Superior temporal gyrus (tissue), 1 donor: ENCODE data around the gene HES3.
A peak's percentile ranks its signal among the peaks of the same experiment; 100 is the strongest.
"Not testable (repeated sequence)": the region's sequence is repeated elsewhere in the genome, so short reads cannot be mapped to it uniquely, and the experiment has no call there.

Experiments used
- DNase-seq: peaks from one replicate; pipeline ENCODE4 v3.0.0-alpha.2; 2016; ENCODE audit errors: extremely low spot score

The HES3 gene

DNA sequence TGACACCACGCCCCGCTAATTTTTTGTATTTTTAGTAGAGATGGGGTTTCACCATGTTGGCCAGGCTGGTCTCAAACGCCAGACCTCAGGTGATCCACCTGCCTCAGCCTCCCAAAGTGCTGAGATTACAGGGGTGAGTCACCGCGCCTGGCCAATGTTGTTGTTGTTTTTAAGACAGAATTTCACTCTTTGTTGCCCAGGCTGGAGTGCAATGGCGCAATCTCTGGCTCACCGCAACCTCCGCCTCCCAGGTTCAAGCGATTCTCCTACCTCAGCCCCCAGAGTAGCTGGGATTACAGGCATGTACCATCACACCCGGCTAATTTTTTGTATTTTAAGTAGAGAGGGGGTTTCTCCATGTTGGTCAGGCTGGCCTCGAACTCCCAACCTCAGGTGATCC, 24.3 kb upstream of the HES3 start:
- DNase-seq = not testable (repeated sequence)

DNA sequence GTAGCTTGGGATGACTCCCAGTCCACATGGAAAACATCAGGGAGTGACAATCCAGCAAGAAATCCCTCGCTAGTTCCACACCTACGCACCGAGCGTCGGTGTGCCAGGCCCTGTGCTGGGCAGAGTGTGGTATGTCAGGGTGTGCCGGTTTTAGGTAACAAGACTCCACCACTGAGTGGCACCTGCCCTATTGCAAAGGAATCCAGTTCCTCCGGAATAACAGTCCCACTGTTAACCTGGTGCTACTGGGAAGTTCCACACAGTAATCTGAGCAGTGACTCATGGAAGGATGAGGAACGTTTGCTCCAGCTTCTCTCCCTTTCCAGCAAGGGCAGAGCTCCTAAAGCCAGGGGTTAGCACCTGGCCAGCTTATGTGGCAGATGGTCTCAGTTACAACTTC, 23.7 kb upstream of the HES3 start:
- no peak for DNase-seq

DNA sequence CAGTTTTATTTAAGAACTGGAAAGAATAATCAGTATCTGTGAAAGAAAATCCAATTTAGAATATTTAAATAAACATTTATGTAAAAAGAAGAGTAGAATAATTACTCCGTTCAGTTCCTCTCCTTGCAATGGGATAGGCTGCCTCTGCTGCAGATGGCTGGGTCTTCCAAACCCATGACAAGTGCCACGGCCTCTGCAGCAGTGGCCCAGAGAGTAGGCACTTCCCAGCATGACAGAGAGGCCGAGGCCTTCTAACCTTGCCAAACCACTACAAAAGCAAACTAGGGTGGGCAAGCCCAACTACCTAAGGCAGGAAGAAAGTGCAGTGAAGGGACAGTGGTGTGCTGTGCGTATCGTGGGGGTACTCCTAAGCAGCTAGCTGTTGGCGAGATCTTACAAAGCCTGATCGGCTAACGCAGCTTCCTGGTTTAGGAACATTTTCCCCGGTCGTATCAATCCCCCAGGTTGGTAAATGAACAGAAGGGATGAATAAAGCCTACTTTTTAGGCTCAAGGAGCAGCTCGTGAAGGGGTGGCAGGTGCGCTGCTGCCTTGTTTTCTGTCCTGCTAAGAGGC, 22.7 kb upstream of the HES3 start:
- no peak for DNase-seq

DNA sequence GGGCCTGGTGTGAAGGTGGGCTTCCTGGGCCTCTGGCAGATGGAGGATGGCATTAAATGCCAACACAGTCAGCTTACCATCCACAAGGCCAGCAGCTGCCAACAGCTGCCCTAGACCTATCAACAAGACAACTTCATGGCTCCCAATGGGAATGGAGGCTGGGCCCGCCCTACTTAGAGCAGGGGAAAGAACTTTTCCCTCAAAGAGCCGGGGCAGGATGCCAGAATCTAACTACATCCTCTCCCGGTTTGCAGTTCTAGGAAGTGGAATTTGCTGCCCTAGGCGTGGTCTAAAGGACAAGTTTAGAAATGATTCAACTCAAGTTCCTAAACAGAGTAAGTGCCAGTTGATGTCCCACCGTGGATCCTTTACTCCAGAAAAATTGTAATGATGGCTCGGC, 21.3 kb upstream of the HES3 start:
- no peak for DNase-seq

DNA sequence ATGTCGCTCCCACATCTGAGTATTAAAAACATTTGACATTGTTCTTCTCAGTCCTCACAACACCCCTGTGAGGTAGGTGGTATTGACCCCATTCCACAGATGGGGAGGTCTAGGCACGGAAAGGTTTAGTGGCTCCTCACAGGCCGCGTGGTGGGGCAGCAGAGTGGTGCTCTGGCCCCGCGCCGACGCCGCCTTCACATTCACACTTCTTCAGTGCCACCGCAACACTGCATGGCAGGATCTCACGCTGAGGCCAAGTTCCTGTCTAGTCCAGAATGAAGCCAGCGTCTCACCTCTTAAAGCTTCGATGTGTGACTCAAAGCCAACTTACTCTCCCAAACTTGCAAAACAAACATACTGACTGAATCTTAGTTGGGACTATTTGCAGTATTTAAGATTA, 20.4 kb upstream of the HES3 start:
- DNase-seq = no peak

DNA sequence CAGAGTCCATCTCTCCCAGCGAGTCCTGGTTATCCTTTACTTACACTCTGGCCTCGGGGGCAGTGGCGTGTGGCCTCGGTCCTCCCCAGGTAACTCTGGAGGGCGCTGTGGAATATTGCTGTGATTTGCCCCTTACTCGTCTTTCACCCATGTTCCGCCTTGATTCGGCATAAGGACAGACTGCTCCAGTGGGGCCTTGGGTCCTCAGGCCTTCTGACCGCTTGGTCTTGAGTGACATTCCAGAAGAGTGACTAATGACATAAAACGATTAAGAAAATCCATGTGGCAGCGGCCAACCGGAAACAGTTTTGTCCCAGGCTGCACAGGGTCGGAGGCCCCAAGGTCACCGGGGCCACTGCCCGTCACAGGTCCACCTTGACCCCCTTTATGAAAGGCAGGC, 19.3 kb upstream of the HES3 start:
- DNase-seq = no peak

DNA sequence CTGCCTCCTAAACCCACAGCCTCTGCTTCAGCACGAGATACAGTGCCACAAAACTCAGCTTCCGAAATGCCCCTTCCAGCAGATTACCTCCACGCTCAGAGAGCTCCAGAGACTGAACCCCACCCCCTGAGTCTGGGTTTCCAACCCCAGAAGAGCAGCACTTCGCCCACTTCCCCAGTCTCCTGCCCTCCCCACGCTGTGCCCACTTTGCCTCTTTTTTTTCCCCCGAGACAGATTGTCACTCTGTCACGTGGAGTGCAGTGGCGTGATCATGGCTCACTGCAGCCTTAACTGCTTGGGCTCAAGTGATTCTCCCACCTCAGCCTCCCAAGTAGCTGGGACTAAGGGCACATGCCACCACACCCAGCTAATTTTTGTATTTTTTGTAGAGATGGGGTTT, 18.3 kb upstream of the HES3 start:
- DNase-seq = no peak

DNA sequence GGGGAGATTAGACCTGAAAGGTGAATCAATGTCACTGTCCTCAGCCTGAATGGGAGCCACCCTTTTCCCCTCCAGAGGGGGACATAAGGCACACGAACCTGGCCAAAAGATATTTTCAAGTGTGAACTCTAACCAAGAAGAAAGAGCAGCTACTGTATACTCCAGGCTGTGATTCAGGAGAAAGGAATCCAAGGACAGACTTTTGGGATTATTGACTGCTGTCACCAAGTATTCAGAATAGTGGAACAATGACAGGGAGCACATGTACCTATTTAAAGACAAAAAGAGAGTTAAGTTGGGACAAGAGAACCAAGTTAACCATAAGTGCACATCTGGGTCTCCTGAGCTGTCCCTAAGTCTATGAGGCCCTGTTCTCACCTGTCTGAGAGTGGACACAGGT, 10.6 kb upstream of the HES3 start:
- no peak for DNase-seq

DNA sequence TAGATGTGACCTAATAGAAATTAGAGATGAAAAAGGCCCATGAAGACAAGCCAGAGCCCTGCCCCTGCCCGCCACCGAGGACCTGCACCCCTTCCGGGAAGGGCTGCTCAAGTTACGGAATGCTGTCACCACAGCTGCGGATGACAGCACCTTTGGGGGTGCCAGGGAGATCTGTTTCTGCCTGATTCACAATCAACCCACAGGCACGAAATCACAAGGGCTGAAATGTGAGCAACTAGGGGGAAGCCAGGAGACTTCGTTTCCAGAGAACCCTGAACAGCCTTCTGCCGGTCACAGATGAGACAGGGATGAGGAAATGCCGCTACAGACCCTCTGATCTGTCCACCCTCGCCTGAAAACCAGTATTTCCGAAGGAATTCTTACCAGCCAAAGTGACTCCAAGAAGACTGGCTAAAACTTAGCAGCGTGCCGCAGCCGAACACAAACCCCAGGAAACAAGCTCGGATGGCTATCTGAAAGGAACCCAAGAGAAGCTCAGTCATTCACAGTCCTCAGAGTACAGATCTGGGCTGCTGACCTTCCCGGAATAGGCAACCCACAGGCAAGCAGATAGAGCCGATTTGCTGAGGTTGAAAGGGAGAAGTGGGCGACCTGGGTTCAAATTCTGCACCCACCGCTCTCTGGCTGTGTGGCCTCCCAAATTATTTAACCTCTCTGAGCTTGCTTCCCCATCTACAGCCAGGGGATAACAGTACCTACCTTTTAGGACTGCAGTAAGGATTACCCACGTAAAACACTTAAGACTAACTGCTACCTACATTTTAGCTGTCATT, 9.3 kb upstream of the HES3 start:
- DNase-seq = no peak

DNA sequence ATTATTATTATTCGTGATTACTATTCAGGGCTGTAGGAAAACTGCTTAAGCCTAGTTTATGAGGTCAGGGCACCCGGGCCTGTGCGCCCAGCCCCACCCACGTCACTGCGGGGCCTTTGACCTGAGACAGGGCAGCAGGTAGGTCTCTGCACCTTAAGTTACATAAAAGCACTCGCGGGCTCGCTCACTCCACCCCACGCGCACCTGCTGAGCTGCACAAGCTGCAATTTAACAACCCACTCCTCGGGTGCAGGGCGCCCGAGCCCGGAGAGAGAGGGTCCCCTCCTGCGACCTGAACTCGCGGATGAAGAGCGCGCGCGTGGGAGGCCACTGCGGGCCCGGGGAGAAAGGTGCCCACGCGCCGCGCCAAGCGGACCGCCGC, 8.7 kb upstream of the HES3 start:
- DNase-seq = no peak

DNA sequence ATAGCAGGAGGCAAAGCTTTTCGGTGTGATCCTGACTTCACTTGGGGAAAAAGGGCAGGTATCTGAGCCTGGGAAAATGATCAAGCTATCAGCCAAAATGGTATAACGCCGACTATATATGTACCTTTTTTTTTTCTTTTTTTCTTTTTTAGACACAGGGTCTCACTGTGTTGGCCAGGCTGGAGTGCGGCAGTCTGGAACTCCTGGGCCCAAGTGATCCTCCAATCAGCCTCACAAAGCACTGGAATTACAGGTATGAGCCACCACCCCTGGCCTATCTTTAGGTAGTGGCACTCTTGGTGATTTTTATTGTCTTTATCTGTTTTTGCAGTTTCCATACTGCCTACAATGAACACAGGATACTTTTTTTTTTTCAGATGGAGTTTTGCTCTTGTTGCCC, 6.9 kb upstream of the HES3 start:
- no peak for DNase-seq

DNA sequence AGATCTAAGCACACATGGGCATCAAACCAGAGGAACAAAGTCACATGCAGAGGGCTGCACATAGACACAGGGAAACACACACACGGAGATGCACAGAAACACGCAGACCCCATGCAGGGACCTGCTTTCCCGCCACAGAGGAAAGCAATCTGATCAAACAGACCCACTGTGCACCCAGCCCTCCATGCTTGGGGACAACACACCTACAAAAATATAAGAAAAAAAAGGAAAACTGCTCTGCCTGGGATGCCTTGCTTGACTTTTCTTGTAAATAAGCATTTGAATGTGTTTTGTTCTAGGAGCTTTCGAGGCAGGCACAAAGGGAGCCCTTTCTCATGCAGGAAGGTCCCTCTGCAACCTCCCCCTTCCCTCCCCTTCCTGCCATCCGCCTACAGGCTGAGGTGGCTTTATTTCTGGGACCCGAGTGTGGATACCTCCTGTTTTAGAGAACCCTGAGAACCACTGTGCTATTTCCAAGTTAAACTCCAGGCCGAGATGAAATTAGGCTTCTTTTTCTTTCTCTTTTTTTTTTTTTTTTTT, 4.7 kb upstream of the HES3 start:
- DNase-seq = no peak

DNA sequence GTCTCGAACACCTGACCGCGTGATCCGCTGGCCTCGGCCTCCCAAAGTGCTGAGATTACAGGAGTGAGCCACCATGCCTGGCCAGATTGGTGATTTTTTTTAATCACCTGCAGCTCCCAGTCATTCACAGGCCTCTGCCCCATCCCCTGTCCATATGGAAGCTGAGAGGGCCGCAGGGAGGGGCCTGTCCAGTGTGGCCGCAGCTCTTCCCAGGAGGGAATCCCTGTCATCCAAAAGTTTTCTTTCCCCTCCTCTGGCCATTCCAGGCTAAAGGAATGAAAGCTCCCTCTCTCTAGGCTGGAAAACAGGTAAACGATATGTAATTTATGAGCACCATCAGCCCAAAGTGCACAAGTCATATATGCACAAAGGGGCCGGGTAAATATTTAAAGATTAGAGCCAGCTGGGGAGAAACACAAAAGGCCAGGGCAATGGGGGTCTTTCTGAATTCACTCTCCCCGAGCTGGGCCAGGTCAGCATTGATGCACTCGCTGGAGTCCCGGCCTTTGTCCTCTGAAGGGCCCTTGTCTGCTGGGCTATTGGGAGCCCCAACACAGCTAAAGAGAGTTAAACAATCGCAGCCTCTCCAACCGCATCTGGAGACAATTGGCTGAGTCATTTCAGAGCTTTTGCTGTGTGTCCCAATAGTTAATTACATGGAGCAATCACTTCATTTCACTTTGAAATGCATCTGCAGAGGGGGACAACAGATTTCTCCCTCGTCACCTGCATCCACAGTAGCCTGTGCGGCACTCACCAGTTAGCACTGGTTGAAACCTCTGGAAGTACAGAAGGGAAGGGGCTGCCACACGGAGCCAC, 3.8 kb upstream of the HES3 start:
- DNase-seq = no peak

DNA sequence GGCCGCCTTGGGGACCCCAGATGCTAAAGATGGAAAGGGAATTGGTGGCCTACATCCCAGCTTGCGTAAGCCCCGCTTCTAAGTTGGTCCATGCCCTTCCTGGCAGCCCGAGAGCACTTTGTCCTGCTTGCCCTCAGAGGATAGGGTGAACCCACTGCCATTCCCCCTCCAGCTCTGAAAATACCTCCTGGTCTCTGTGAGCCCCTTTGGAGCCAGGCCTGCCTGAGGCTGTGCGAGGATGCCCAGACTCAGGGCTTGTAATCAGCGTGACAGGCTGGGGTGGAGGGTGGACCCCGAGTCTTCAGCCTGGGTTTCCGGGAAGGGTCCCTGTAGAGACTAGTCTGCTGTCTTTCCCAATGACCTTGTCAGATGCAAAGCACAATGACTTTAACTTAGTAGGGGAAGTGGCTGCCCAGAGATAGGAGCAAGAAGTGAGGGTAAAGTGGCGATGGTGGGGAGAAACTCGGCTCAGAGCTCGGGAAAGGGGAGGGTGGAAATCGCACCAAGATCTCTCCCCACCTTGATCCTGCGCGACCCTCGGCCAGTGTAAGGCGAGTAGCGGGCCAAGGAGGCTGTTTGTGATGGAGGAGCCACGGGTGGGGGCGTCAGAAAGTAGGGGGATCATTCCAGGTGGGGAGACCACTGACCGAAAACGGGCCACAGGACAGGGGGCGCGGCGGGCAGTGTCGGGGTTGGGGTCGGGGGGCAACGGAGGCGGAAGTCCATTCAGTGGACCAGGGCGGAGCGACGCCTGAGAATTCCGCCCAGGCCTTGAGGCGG, 2.7 kb upstream of the HES3 start:
- no peak for DNase-seq

DNA sequence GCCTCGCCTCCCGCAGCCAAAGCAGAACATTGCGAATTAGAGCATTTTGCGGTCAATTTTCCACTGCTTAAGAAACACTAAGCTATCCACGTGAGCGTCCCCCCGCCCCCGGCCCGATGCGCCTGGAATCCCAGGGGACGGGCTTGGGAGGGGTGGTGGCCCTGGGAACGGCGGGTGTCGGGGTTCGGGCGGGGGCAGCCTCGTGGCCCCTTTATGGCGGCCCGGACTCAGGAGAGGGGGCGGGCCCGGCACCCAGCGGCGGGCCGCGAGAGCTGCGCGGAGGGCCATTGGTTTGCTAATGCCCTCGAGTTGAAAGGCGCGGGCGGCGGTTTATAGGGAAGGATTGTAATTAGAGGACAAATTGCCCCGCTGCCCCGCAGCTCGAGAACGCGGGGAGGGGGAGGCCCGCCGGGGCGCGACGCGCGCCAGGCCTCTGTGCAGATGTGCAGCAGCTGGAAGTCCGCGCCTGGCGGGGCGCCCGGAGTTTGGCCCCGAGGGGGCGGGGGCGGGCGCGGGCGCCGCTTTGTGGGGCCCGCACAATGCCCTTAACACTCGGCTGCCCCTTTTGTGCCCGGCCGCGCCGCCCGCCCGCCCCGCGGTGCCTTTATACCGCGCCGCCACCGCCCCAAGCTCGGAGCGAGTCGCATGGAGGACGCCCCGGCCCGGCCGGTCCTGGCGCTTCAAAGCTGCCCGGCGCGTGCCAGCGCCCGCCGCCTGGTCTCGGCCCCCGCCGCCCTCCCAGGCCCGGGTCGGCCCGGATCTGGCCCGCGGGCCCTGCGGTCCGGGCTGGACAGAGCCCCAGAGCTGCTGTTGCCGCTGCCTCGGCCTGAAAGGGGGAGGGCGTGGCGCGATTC, 1.9 kb upstream of the HES3 start:
- DNase-seq = no peak

DNA sequence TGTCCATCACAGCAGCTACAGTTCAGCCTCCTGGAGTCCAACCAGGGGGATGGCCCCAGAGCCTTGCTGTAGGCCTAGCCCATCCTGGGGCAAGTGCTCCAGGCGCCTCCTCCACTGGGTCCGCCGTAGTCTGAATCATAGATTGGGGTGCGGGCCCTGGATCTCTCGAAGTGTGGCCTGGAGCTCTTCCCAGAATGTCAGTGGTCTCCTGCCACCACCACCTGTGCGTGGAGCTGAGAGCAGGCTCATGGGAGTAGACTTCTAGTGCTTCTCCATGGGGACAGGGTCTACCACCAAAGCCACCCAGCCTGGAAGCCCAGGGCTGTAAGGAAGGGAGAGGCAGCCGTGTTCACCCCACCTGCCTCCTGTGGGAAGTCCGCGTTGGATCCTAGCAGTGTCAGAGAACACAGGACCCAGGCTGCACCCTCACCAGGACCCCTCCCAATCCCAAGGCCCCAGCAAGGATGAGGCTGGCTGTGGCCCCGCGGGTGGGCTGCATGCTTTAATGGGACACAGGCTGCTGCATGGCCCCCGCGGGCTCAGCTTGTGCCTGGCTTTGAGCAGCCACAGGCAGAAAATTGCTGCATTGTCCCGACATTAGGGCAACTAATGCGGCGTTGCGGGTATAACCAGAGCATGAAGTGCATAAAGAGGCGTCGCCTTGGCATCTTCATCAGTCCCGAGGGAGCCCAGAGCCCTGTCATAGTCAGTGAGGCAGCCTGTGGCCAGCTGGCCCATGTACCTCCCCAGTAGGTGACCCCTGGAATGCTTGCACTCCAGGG, 735 bp upstream of the HES3 start:
- no peak for DNase-seq

DNA sequence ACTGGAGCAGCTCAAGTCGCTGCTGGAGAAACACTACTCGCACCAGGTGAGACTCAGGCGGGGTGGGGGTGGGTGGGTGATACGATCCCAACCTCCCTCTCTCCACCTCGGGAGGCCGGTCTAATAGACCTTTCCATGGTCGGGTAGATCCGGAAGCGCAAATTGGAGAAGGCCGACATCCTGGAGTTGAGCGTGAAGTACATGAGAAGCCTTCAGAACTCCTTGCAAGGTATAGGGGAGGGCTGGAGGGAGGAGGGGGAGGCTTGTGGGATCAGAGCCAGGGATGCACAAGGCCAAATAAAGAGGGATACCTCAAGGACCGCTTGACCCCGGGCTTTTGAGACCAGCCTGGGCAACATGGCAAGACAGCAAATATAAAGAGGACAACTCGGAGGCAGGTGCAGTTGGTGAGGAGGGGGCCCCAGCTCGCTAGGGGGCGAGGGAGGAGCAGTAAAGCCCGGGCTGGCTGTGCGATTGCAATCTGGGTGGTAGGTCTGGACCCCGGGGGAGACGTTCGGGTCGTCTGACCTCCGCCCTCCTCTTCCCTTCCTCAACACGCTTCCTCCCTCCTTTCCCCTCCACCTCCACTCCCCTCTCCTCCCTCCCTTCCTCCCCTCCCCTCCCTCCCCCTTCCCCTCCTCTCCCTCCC, 546 bp downstream of the HES3 start:
- no peak for DNase-seq

DNA sequence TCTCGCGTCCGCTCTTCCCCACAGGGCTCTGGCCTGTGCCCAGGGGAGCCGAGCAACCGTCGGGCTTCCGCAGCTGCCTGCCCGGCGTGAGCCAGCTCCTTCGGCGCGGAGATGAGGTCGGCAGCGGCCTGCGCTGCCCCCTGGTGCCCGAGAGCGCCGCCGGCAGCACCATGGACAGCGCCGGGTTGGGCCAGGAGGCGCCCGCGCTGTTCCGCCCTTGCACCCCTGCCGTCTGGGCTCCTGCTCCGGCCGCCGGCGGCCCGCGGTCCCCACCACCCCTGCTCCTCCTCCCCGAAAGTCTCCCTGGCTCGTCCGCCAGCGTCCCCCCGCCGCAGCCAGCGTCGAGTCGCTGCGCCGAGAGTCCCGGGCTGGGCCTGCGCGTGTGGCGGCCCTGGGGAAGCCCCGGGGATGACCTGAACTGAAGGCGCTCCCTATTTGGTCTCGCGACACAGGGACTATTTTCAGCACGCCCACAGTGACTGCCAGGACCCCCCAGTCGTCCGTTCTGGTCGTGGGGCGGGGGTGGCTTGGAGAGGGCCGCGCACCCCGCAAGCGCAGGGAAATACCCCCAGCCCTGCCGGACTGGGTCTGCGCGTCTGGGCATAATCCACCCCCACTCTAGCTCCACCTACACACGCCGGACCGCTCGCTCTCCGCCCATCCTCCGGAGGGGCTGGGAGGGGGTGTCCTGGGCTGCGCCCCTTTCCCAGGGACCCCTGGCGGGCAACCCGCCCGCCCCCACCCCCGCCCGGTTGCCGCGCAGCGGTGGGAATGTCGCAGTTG, 1.3 kb downstream of the HES3 start:
- DNase-seq = peak; percentile 59
